CD4-positive, alpha-beta memory T cell (primary cell): ENCODE results near the gene ZIC4. TPM values are rescaled to one million over a fixed set of nuclear protein-coding genes. Genes with fewer than 3 reads are reported as not detected.
A peak's percentile ranks its signal among the peaks of the same experiment; 100 is the strongest.

Experiments used
- CTCF ChIA-PET: fragments of 350-600 bp; sonication (Branson Sonifier 250); formaldehyde crosslinking; loops from one replicate; lab custom pipeline; 2021; ENCODE audit warnings: inconsistent platforms; ENCODE audit not compliant: partially characterized antibody; lab: Charles Lee
- POLR2A ChIA-PET: fragments of 350-600 bp; sonication (Branson Sonifier 250); formaldehyde crosslinking; loops from one replicate; lab custom pipeline; 2021; ENCODE audit not compliant: partially characterized antibody; lab: Charles Lee
- DNase-seq, 5 donors: peaks; one replicate each; pipeline versions ENCODE4 v3.0.0 to v3.0.0-alpha.2; 2020 to 2022; ENCODE audit warnings: mixed read lengths in 1 of 5
- H3K27ac ChIP-seq: one replicate; pipeline ENCODE4 v1.7.0; 2013; ENCODE audit warnings: low read depth, low read length
- H3K27me3 ChIP-seq: 2 replicates; pipeline ENCODE4 v1.7.0; 2013; ENCODE audit warnings: mild to moderate bottlenecking, low read length, moderate library complexity; ENCODE audit not compliant: insufficient read depth
- H3K36me3 ChIP-seq: 2 replicates; pipeline ENCODE4 v1.7.0; 2013; ENCODE audit warnings: mild to moderate bottlenecking, low read length, moderate library complexity; ENCODE audit not compliant: insufficient read depth
- H3K4me1 ChIP-seq: 2 replicates; pipeline ENCODE4 v1.7.0; 2013; ENCODE audit warnings: mild to moderate bottlenecking, low read length, moderate library complexity; ENCODE audit not compliant: insufficient read depth
- H3K4me3 ChIP-seq, 2 donors: one replicate each; pipeline ENCODE4 v1.7.0; 2013; ENCODE audit warnings: low read length in 2 of 2, mild to moderate bottlenecking in 1 of 2
- H3K9me3 ChIP-seq, 2 donors: one replicate each; pipeline ENCODE4 v1.7.0; 2013; ENCODE audit warnings: low read length in 2 of 2, control low read depth in 1 of 2; ENCODE audit not compliant: control insufficient read depth in 1 of 2
- H3K27ac Mint-ChIP-seq, 7 donors: one replicate each; pipeline ENCODE4 v1.8.0; 2020 to 2021; ENCODE audit warnings: mixed read lengths in 7 of 7, mild to moderate bottlenecking in 6 of 7, inconsistent platforms in 3 of 7, moderate library complexity in 3 of 7
- H3K27me3 Mint-ChIP-seq, 2 donors: one replicate each; pipeline ENCODE4 v1.8.0; 2020 to 2021; ENCODE audit warnings: mixed read lengths in 2 of 2
- H3K36me3 Mint-ChIP-seq, 2 donors: one replicate each; pipeline ENCODE4 v1.8.0; 2020 to 2021; ENCODE audit warnings: mixed read lengths in 2 of 2, inconsistent platforms in 1 of 2, mild to moderate bottlenecking in 1 of 2
- H3K4me1 Mint-ChIP-seq, 4 donors: one replicate each; pipeline ENCODE4 v1.8.0; 2020 to 2021; ENCODE audit warnings: mixed read lengths in 4 of 4, mild to moderate bottlenecking in 1 of 4
- H3K4me3 Mint-ChIP-seq, 8 donors: one replicate each; pipeline ENCODE4 v1.8.0; 2020 to 2021; ENCODE audit warnings: mixed read lengths in 8 of 8, mild to moderate bottlenecking in 7 of 8, moderate library complexity in 6 of 8, inconsistent platforms in 3 of 8
- H3K9me3 Mint-ChIP-seq, 8 donors: one replicate each; pipeline ENCODE4 v1.8.0; 2020 to 2021; ENCODE audit warnings: mixed read lengths in 8 of 8, mild to moderate bottlenecking in 5 of 8, inconsistent platforms in 3 of 8, moderate library complexity in 1 of 8
- intact Hi-C: fragments of 100-400 bp; cut with micrococcal nuclease; formaldehyde crosslinking; loops from one replicate; pipeline ENCODE4 v1.15.1; 2023
- polyA plus RNA-seq, 2 donors: library from polyadenylated mRNA; unstranded; fragments of 300-500 nt; fragmentation: Illumina TruSeq; gene quantifications; one replicate each; pipeline ENCODE4 v1.2.3, GENCODE V29; 2021
- total RNA-seq, 2 experiments: library from RNA; stranded (reverse); gene quantifications; one replicate each; pipeline ENCODE4 v1.2.3, GENCODE V29; 2021

Gene ZIC4
- total and polyA plus RNA-seq, 4 experiments from 2014 or later, result not detected

- Histone ChIP-seq H3K27ac (no peak overlapping the region), H3K4me1 (no peaks in the 10 kb centered on the region), H3K4me3 (no peak overlapping the region), H3K9me3 (no peaks in the 10 kb centered on the region), H3K27me3 (peaks cover 3% of the 10 kb centered on the region), H3K36me3 (no peaks in the 10 kb centered on the region)
- peaks cover 0 to 3% of the 10 kb centered on the region in 2 donors for H3K36me3 Mint-ChIP-seq
- POLR2A ChIA-PET, result no interaction called here
- no peak for DNase-seq
- H3K27ac Mint-ChIP-seq, result peak overlapping the region in 1 of 7 donors; percentile 53
- peaks cover 0 to 10% (median 3%) of the 10 kb centered on the region in 4 donors for H3K4me1 Mint-ChIP-seq
- intact Hi-C loops, result no loop called here
- H3K27me3 Mint-ChIP-seq, result peaks cover 43 to 50% of the 10 kb centered on the region in 2 donors
- peak overlapping the region in 1 of 8 donors; percentile 34 for H3K4me3 Mint-ChIP-seq
- CTCF ChIA-PET, result no interaction called here
- H3K9me3 Mint-ChIP-seq, result peaks cover 0 to 46% (median 32%) of the 10 kb centered on the region in 8 donors
Measured at GRCh38 chr3:147397875-147398812, 8.2 kb downstream of the ZIC4 start.

DNA sequence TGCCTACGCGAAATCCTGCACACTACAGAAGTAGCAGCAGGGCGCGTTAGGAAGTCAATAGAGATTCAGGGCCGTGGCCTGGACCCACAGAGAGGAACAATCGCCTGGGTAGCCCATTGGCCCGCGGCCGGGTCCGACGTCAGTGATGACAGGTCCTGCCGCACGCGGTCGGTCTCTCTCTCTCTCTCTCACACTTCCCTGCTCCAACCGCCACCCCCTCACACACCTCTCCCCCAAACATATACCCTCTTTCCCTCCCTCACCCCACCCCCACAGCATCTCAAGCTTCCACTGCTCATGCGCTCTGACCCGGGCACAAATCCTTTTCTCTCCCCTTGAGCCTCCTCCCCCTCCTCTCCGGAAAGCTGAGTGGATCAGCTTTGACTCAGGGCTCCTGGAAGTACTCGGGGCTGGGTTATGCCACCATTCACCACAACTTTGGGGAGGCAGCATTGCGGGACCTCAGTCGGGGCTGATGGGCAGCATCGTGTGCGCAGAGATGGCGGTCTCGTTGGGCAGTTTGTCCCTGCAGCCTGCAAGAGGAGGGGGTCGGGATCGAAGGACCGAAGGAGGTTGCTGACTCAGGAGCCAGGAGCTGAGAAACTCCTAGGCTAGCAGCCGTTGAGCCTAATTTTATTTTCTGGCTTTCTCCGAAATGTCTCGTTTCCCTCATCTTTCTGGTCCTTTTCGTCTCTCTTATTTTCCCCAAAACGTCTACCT is 9.0 kb downstream of the ZIC4 start:
- no peaks in the 10 kb centered on the region for H3K4me1 ChIP-seq
- intact Hi-C loops, result no loop called here
- H3K27me3 ChIP-seq, result peaks cover 7% of the 10 kb centered on the region
- peaks cover 0 to 45% (median 31%) of the 10 kb centered on the region in 8 donors for H3K9me3 Mint-ChIP-seq
- no peak overlapping the region for H3K4me3 ChIP-seq
- DNase-seq, result no peak
- H3K36me3 ChIP-seq, result no peaks in the 10 kb centered on the region
- H3K4me1 Mint-ChIP-seq, result peaks cover 0 to 10% (median 3%) of the 10 kb centered on the region in 4 donors
- ChIA-PET CTCF (no interaction called here), POLR2A (no interaction called here)
- H3K4me3 Mint-ChIP-seq, result peak overlapping the region in 2 of 8 donors; percentile 31 to 36
- H3K27ac Mint-ChIP-seq, result peak overlapping the region in 1 of 7 donors; percentile 53
- H3K27ac ChIP-seq, result no peak overlapping the region
- no peaks in the 10 kb centered on the region for H3K9me3 ChIP-seq
- peaks cover 0 to 3% of the 10 kb centered on the region in 2 donors for H3K36me3 Mint-ChIP-seq
- peaks cover 46 to 49% of the 10 kb centered on the region in 2 donors for H3K27me3 Mint-ChIP-seq

GRCh38 chr3:147396712-147397046 is 9.7 kb downstream of the ZIC4 start:
- Mint-ChIP-seq H3K27me3 (peaks cover 43 to 46% of the 10 kb centered on the region in 2 donors), H3K27ac (no peak overlapping the region), H3K4me1 (peaks cover 0 to 10% (median 3%) of the 10 kb centered on the region in 4 donors), H3K36me3 (peaks cover 0 to 3% of the 10 kb centered on the region in 2 donors), H3K9me3 (peaks cover 0 to 42% (median 31%) of the 10 kb centered on the region in 8 donors), H3K4me3 (no peak overlapping the region)
- H3K36me3 ChIP-seq, result no peaks in the 10 kb centered on the region
- CTCF ChIA-PET, result no interaction called here
- H3K4me3 ChIP-seq, result no peak overlapping the region
- intact Hi-C loops, result no loop called here
- H3K27me3 ChIP-seq, result peaks cover 7% of the 10 kb centered on the region
- POLR2A ChIA-PET, result no interaction called here
- no peaks in the 10 kb centered on the region for H3K9me3 ChIP-seq
- H3K27ac ChIP-seq, result no peak overlapping the region
- no peaks in the 10 kb centered on the region for H3K4me1 ChIP-seq
- no peak for DNase-seq

DNA sequence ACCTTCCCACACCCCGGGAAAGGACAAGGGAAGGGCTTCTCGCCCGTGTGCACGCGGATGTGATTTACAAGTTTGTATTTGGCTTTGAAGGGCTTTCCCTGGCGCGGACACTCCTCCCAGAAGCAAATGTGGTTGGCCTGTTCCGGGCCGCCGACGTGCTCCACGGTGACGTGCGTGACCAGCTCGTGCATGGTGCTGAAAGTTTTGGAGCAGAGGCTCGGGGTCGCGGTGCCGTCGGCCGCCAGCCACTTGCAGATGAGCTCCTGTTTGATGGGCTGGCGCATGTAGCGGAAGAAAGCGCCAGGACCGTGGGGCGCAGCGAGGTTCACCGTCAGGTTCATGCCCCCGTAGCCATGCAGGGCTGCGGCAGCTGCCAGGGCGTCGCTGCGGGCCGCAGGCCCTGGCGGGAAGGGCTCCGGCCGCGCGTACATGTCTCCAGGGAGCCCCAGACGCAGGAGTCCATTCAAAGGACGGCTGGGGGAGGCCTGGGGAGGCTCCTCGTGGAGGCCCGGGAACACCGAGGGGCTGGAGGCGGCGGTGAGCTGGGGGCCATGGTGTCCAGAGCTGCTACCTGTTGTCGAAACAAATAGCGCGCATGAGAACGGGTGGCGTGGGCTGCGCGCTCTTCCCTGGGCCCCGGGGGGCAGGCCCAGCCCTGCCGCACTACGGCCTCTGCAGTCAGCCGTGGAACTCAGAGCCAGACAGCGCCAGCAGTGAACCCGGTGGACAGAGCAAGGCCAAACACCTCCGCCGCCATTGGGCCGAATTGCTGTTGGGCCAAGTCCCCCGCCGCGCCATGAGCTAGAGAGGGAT is 10.2 kb downstream of the ZIC4 start:
- no peak for DNase-seq
- H3K36me3 Mint-ChIP-seq, result peaks cover 0 to 3% of the 10 kb centered on the region in 2 donors
- Histone ChIP-seq H3K4me3 (no peak overlapping the region), H3K27ac (no peak overlapping the region), H3K27me3 (peaks cover 7% of the 10 kb centered on the region), H3K9me3 (no peaks in the 10 kb centered on the region), H3K4me1 (no peaks in the 10 kb centered on the region), H3K36me3 (no peaks in the 10 kb centered on the region)
- POLR2A ChIA-PET, result no interaction called here
- intact Hi-C loops, result no loop called here
- CTCF ChIA-PET, result no interaction called here
- peaks cover 0 to 10% (median 3%) of the 10 kb centered on the region in 4 donors for H3K4me1 Mint-ChIP-seq
- H3K27me3 Mint-ChIP-seq, result peaks cover 42 to 46% of the 10 kb centered on the region in 2 donors
- peak overlapping the region in 1 of 8 donors; percentile 12 for H3K4me3 Mint-ChIP-seq
- peaks cover 0 to 44% (median 31%) of the 10 kb centered on the region in 8 donors for H3K9me3 Mint-ChIP-seq
- H3K27ac Mint-ChIP-seq, result no peak overlapping the region

- Histone ChIP-seq H3K4me3 (no peak overlapping the region), H3K27ac (no peak overlapping the region), H3K4me1 (no peaks in the 10 kb centered on the region), H3K27me3 (peaks cover 7% of the 10 kb centered on the region), H3K36me3 (no peaks in the 10 kb centered on the region), H3K9me3 (no peaks in the 10 kb centered on the region)
- Mint-ChIP-seq H3K4me1 (peaks cover 0 to 10% (median 3%) of the 10 kb centered on the region in 4 donors), H3K27ac (no peak overlapping the region), H3K36me3 (peaks cover 0 to 3% of the 10 kb centered on the region in 2 donors), H3K9me3 (peaks cover 0 to 45% (median 31%) of the 10 kb centered on the region in 8 donors), H3K27me3 (peaks cover 45 to 48% of the 10 kb centered on the region in 2 donors), H3K4me3 (no peak overlapping the region)
- intact Hi-C loops, result no loop called here
- ChIA-PET CTCF (no interaction called here), POLR2A (no interaction called here)
- no peak for DNase-seq
Measured at GRCh38 chr3:147394884-147395225, 11.5 kb downstream of the ZIC4 start.

GRCh38 chr3:147393943-147394883 is 12.1 kb downstream of the ZIC4 start:
- Mint-ChIP-seq H3K36me3 (peaks cover 0 to 3% of the 10 kb centered on the region in 2 donors), H3K27me3 (peaks cover 46 to 48% of the 10 kb centered on the region in 2 donors), H3K9me3 (peaks cover 0 to 48% (median 32%) of the 10 kb centered on the region in 8 donors), H3K4me3 (peak overlapping the region in 3 of 8 donors; percentile 40 to 52 (median 43)), H3K27ac (no peak overlapping the region), H3K4me1 (peaks cover 0 to 10% (median 3%) of the 10 kb centered on the region in 4 donors)
- no peak for DNase-seq
- H3K4me3 ChIP-seq, result no peak overlapping the region
- ChIA-PET CTCF (no interaction called here), POLR2A (no interaction called here)
- H3K4me1 ChIP-seq, result no peaks in the 10 kb centered on the region
- H3K27ac ChIP-seq, result no peak overlapping the region
- peaks cover 7% of the 10 kb centered on the region for H3K27me3 ChIP-seq
- no peaks in the 10 kb centered on the region for H3K36me3 ChIP-seq
- intact Hi-C loops, result no loop called here
- no peaks in the 10 kb centered on the region for H3K9me3 ChIP-seq
